GM21515 (cell line): ENCODE measurements around the gene KCNH2.
A peak's percentile ranks its signal among the peaks of the same experiment; 100 is the strongest.
"Not testable (repeated sequence)": the region's sequence is repeated elsewhere in the genome, so short reads cannot be mapped to it uniquely, and the experiment has no call there.

Source experiments
- ATAC-seq: cut with Tn5 transposase; IDR thresholded peaks from one replicate; pipeline ENCODE4 v1.9.1; 2021; ENCODE audit not compliant: unreplicated experiment

Gene KCNH2, protein sequence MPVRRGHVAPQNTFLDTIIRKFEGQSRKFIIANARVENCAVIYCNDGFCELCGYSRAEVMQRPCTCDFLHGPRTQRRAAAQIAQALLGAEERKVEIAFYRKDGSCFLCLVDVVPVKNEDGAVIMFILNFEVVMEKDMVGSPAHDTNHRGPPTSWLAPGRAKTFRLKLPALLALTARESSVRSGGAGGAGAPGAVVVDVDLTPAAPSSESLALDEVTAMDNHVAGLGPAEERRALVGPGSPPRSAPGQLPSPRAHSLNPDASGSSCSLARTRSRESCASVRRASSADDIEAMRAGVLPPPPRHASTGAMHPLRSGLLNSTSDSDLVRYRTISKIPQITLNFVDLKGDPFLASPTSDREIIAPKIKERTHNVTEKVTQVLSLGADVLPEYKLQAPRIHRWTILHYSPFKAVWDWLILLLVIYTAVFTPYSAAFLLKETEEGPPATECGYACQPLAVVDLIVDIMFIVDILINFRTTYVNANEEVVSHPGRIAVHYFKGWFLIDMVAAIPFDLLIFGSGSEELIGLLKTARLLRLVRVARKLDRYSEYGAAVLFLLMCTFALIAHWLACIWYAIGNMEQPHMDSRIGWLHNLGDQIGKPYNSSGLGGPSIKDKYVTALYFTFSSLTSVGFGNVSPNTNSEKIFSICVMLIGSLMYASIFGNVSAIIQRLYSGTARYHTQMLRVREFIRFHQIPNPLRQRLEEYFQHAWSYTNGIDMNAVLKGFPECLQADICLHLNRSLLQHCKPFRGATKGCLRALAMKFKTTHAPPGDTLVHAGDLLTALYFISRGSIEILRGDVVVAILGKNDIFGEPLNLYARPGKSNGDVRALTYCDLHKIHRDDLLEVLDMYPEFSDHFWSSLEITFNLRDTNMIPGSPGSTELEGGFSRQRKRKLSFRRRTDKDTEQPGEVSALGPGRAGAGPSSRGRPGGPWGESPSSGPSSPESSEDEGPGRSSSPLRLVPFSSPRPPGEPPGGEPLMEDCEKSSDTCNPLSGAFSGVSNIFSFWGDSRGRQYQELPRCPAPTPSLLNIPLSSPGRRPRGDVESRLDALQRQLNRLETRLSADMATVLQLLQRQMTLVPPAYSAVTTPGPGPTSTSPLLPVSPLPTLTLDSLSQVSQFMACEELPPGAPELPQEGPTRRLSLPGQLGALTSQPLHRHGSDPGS

GRCh38 chr7:150978126-150978789 is at the start of gene KCNH2:
KCNH2 (minus strand) TSS chr7:150978321; CDS start chr7:150977913, 408 bp downstream.
- no peak for ATAC-seq

DNA sequence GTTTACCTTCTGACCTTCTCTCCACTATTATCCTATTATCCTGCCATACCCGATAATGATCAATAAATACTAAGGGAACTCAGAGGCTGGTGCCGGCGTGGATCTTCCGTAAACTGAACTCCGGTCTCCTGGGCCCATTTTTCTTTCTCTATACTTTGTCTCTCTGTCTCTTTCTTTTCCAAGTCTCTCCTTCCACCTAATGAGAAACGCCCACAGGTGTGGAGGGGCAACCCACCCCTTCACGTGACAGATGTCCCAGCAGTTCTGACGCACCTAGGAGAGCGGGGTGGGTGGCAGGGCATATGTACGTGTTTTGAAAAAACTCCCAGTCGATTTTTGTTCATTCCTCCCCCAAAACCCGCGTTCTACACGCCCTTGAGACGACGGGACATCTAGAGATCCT is 49.6 kb upstream of the KCNH2 start:
- peak; percentile 2 for ATAC-seq

DNA sequence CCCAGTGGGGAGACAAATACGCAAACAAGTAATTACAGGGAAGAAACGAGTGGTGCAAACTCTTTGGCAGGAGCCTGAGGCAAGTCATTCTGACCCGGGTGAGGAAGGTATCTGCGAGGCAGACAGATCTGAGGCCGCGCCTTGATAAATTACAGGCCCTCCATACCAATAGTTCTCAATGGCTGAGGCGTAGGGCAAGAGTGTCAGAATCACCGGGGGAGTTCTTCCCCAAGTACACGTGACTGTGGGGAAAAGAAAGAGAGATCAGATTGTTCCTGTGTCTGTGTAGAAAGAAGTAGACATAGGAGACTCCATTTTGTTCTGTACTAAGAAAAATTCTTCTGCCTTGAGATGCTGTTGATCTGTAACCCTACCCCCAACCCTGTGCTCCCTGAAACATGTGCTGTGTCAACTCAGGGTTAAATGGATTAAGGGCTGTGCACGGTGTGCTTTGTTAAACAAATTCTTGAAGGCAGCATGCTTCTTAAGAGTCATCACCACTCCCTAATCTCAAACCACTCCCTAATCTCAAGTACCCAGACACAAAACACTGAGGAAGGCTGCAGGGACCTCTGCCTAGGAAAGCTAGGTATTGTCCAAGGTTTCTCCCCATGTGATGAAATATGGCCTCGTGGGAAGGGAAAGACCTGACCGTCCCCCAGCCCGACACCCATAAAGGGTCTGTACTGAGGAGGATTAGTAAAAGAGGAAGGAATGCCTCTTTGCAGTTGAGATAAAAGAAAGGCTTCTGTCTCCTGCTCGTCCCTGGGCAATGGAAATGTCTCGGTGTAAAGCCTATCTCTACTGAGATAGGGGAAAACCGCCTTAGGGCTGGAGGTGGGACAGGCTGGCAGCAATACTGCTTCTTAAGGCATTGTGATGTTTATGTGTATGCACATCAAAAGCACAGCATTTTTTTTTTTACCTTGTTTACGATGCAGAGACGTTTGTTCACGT is 48.9 kb upstream of the KCNH2 start:
- not testable (repeated sequence) for ATAC-seq

- no peak for ATAC-seq
Measured at GRCh38 chr7:151025924-151026671, 48.0 kb upstream of the KCNH2 start.

DNA sequence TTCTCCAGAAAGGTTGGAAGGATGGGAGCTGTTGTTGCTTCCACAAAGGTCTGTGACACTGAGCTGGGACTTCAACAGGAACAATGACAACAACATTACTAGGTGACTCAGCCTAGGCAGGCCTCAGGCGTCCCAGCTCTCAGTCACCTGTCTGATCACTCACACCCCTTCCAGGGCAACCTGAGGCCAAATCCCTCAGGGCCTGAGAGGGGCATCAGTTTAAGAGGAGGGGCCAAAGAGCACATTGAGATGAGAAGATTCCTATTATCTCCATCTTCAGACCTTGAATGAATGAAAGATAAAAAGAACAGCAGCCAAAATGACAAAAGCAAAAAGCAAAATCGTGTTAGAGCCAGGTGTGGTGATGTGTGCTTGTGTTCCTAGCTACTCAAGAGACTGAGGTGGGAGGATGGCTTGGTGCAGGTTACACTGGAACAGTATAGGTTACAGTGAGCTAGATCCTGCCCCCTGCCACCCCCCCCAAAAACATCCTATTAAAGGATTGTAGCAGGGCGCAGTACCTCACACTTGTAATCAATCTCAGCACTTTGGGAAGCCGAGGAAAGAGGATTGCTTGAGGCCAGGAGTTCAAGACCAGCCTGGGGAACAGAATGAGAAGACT is 46.4 kb upstream of the KCNH2 start, which contains the start of gene ATG9B:
ATG9B (minus strand) TSS at position 60 of the 622 bp plus-strand sequence. CDS start 71 bp downstream, outside the sequence.
- ATAC-seq: no peak

DNA sequence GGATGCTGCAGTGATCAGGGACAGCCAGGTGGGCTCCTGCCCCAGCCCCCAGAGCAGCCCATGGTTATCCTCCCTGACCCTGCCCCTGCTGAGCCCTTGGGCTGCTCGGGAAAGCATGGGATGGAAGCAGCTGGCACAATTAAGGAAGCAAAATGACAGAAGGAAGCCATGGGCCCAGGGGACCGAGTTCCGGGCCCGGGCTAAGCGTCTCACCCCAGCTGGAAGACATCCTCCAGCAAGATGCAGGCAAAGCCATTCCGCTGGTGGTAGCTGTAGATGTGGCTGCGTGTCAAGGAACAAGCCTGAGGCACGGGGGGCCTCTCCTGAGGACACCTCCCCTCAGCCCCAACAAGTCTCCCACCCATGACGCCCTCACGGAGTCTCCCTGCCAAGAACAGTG is 45.1 kb upstream of the KCNH2 start:
- ATAC-seq: no peak

DNA sequence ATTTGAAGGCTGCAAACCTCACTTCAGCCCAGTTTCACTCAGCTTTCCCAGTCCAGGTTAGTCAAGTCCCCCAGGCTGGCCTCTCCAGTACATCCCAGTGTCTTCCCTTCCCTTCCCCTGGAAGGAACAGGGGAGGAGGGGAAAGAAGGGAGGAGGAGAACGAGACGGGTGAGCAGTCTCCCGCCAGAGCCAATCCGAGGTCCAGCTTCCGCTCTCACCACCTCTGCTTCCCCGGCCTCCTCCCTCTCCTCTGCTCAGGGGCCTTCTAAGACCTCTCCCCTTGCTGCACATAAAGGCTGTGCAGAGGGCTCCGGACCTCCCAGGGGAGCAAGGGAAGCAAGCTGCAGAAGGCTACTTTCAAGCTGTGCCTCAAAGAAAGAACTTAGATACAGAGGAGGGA is 42.1 kb upstream of the KCNH2 start:
- no peak for ATAC-seq

GRCh38 chr7:151019130-151019447 is 41.0 kb upstream of the KCNH2 start:
- ATAC-seq: no peak

GRCh38 chr7:151018421-151019129 is 40.5 kb upstream of the KCNH2 start:
- peak; percentile 14 for ATAC-seq

- peak; percentile 62 for ATAC-seq
Measured at GRCh38 chr7:151017953-151018420, 39.9 kb upstream of the KCNH2 start.

- ATAC-seq: no peak
Measured at GRCh38 chr7:151017370-151017952, 39.3 kb upstream of the KCNH2 start.

GRCh38 chr7:151016942-151017341 is 38.8 kb upstream of the KCNH2 start:
- ATAC-seq: no peak

GRCh38 chr7:151016505-151016904 is 38.4 kb upstream of the KCNH2 start:
- ATAC-seq: no peak

DNA sequence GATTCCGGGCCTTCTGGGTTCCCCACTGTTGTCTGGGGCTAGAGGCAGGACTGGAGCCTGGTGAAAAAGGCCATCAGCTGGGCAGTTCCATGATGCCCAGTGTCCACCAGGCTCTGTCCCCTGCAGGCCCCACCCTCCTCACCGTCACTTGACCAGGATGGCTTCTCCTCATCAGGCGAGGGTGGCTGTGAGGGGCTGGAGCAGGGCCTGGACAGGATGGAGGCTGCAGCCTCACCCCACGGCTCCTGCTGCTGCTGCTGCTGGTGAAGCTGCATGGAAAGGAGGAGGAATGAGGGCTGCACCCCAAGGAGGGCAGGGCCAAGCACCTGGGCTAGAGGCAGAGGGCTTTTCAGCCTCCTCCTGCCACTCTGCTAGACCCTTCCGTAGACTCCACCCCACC is 37.8 kb upstream of the KCNH2 start:
- ATAC-seq: no peak

GRCh38 chr7:151014950-151015349 is 36.8 kb upstream of the KCNH2 start:
- ATAC-seq: no peak

GRCh38 chr7:151013733-151014497 is 35.8 kb upstream of the KCNH2 start:
- no peak for ATAC-seq

DNA sequence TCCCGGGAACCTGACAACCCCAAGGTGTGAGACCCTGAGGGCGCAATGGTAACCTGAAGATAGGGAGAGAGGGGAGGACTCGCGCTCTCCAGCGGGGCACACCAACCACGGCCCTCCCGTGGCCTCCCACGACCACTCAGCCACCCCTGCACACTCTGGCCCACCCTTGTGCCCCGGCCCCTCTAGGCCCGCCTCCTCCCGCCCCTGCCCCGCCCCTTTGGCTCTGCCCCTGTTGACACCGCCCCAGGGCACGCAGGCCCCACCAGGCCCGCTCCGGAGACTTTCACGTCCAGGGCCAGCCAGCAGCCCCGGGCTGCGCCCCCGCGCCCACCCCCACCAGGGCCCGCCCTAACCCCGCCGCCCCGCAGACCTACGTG is 35.2 kb upstream of the KCNH2 start:
- no peak for ATAC-seq
